Stimulated activated CD4-positive, alpha-beta T cell treated with anti-CD3 and anti-CD28 coated beads, Interleukin-4, amount 100 ng/mL, for 1 hour (primary cell): ENCODE results near the gene USP13.

Experiments used
- DNase-seq: peaks from one replicate; pipeline ENCODE4 v3.0.0-alpha.2; 2020

USP13 gene

GRCh38 chr3:179701176-179701827 lies 48.5 kb downstream of the USP13 start:
- DNase-seq, result no peak

GRCh38 chr3:179702271-179702947 lies 49.6 kb downstream of the USP13 start:
- no peak for DNase-seq

GRCh38 chr3:179703816-179704215 lies 51.0 kb downstream of the USP13 start:
- no peak for DNase-seq

DNA sequence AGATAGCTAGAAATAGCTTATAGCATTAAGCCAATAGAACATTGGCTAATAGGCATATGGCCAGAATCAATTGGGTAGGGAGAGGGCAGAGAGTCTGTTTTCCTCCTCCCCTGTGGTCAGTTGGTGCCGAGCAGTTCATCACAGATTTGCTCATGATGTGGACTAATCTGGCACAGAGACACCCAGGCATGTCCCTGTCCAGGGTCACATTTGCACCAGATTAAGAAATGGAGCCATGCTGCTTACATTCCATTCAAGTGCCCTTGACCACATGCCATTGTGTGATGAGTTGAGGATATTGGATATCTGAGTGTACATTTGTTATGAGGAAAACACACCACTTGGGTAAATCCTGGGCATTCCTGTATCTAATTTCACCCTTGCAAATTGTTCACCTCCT lies 53.4 kb downstream of the USP13 start:
- DNase-seq, result no peak

GRCh38 chr3:179710079-179710478 lies 57.2 kb downstream of the USP13 start:
- DNase-seq, result no peak

DNA sequence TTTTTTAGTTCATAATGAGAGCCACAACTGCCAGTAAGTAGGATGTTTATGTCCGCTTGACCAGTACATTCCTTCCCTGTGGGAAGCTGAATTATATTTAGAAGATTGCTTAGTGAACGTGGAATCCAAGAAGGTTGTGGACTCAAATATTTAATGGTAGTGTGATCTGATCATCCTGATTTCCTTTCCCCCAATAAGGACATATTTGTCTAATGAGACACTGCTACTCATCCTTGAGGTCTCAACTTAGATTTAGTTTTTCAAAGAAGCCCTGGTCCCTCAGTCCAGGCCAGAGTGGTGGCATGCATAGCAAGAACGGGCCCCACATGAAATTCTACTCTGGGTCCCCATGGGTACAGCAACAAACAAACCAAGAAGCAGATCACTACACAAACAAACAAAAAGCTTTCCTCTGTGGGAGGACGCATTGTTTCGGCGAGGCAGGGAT lies 60.8 kb downstream of the USP13 start:
- DNase-seq, result no peak

DNA sequence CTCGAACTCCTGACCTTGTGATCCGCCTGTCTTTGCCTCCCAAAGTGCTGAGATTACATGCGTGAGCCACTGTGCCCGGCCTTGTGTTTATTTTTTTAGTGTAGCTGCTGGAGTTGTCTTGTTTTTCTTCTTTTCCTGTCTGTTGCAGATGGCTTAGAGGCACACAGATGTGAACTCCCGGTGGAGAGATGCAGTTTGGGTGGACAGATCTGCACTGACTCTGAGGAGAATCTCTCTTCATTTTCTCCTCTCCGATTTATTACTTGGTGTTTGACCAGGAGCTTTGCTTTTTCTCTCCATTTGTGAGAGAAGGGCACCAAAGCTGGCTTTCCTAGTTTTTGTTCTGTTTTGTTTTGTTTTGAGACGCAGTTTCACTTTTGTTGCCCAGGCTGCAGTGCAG lies 62.7 kb downstream of the USP13 start:
- DNase-seq, result no peak

DNA sequence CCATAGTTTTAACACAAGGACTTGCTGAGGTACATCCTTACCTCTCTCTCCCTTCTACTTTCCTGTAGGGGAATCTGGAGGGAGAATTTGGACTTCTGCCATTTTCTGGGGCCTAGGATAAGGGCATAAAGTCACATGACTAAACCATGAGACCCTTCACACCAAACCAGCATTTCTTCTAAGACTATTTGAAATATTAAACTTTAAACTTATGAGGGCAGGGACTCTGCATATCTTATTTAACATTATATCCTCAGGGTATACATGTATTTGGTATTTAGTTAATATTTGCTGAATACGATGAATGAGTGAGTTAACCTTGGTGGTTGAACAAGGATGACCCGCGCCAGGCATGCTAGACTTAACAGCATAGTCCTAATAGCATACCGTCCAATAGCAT lies 63.4 kb downstream of the USP13 start:
- DNase-seq, result no peak

DNA sequence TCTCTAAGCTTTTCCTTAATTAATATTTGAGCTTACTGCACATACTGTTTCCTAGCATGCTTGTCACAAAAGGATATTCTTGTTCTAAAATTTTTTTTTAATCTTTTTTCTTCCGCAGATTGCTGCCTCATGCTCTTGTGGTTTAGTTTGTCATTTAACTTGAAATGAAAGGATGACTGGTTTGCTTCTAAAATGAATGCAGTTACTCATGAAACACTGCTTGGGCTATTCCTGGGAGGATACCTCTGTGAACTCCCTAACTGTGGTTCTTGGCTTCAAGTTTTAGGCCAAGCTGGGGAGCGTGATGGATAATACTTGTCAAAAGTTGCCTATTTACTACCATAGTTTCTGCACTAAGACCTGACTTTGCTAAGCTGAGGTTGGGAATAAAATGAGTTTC lies 64.0 kb downstream of the USP13 start:
- DNase-seq, result no peak

DNA sequence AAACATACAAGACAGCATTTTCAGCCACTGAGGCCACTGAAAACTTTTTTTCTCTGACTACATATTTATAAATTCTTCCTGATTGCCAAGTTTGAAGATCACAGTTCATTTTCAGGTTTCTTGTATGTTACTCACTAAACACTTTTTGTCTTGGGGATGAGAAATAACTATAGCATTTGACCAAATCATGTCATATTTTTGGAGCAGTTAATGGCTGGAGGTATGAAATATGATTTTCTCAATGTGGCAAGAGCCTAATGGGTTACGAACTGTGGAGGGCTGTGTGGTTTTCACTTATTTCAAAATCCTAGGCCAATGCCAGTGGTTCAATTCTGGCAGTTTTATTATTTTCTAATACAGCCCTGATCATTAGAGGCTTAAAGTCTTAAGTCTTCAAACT lies 64.4 kb downstream of the USP13 start:
- no peak for DNase-seq

GRCh38 chr3:179719048-179719734 lies 66.4 kb downstream of the USP13 start:
- DNase-seq, result no peak

DNA sequence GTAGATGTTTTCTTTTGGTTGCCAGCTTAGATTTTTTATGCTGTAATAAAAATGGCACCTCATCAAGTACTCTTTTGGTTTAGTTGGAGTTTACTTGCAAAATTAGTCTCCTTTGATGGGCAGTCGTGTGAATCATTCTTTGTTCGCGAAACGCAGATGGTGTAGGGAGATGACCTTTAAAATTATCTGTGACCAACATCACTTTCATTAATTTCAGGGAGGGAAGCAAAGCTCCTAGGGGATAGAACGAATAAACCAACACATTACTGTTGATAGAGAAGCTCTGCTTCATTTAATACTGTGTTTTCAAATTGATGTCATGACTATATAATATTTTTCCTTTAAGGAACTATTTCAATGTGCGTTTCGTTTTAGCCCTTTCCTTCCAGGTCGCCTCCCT lies 67.4 kb downstream of the USP13 start:
- no peak for DNase-seq

DNA sequence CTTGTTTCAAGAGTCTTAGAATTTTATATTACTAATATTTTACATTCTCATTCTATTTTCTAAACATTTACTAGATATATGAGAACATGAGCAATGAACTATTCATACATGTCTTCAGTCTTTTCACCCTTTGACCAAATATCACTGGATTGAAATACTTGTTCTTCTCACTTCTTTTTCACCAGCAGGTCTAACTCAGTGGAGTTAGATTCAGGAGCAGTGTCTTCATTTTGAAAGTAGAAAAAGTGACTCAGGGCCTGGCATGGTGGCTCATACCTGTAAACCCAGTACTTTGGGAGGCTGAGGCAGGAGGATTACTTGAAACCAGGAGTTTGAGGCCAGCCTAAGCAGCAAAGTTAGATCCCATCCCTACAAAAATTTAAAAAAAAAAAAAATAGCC lies 70.8 kb downstream of the USP13 start:
- no peak for DNase-seq

DNA sequence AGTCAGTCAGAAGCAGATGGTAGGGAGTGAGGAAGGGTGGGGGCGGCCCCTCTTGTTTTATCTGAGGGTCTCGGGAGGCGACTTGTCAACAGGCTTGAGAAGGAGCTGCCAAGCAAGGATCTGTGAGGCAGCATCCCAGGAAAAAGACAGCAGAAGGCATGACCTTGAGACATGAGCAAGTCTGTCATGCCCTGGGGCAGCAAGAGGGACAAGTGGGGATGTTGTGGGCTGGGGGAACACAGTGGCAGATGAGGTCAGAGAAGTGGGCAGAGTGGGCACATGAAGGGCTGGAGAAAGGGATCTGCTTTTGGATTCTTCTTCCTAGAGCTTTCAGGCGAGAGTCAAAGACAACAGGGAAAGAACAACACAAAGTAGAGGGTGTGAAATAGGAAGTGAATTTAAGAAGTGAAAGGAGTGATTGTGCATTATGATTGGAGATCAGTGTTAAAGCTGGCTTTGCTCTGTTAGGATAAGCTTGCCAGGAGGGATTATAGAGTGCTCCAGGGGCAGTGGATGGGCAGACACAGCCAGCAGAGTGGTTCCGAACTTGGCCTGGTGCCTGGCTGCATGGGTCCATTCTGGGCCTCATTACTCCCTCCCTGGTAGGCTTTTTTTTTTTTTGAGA lies 73.3 kb downstream of the USP13 start:
- DNase-seq, result no peak

GRCh38 chr3:179729086-179729485 lies 76.2 kb downstream of the USP13 start:
- no peak for DNase-seq

DNA sequence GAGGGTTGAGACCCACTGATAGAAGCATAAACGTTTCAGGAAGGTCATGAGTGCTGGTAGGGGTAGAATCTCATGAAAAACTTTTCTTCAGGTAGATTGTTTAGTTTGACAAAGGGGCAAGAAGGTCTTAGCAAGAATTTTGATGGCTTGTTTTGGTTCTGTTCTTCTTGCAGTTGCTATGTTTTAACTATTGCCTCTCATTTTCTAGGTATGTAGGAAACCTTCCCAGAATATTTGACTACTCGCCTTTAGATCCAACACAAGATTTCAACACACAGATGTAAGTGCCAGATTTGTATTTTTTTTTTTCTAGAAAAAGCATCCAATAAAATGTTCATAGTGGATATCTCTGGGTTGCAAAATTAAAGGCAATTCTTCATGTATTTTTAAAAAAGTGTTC lies 77.1 kb downstream of the USP13 start:
- no peak for DNase-seq

DNA sequence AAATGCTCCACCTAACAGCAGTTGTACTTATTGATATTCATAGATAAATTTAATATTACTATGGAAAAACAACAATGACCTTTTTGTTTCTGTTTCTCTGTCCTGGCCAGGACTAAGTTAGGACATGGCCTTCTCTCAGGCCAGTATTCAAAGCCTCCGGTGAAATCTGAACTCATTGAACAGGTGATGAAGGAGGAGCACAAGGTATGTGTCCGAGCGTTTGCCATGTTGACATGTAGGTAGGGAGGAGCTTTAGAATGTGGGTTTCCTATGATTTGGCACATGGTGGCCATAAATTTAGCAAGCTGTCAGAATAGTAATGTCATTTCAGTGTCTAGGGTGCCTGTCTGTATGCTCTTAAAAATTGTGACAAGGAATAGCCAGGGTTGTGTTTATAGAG lies 77.7 kb downstream of the USP13 start:
- no peak for DNase-seq

DNA sequence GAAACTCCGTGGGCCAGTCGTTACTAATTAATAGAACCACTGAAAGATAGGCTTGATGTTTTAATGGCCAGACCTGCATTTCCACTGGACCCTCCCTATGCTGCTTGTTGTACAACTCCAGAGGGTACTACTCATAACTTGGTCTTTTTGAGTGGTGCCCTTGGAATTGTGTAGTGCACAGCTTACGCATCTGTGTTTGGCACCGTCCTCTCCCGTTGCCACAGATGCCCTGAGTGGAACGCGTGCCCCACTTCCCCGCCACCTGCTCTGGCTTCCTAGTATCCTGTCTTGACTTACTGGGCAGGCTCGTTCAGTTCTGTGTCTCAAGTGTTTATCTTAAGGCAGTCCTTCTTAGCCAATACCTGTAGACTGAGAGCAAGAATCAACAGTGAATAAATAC lies 78.7 kb downstream of the USP13 start:
- DNase-seq, result no peak

DNA sequence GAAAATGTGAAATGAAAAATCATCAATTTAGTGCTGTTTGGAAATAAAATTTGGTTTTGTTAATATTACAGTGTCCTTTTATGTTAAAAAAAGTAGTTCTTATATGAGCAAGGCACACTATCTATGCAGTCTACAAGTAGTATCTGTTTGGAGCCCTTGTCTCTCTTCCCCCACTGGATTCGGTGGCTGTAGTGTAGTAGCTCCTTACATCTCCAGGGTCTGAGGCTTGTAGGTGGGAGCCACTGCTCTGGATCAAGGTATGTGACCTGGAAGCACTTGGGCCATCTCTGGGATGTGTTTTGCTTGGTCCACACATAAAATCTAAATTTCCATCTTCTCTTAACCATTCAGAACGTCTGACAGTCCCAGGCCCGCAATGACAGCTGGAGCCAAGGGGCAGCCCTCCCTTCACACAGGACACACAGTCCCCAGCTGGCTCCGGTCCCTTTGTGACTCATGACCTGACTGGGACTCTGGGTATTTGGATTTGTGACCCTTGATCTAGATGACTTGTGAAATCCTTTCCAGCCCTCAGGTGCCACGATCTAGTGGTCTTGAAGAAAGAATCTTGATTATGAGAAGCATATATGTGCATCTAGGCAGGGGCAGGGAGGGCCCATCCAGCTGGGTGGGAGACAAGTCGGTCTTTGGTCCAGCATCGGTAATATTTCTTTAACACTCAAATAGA lies 80.0 kb downstream of the USP13 start:
- no peak for DNase-seq

GRCh38 chr3:179733797-179734196 lies 81.0 kb downstream of the USP13 start:
- DNase-seq, result no peak

DNA sequence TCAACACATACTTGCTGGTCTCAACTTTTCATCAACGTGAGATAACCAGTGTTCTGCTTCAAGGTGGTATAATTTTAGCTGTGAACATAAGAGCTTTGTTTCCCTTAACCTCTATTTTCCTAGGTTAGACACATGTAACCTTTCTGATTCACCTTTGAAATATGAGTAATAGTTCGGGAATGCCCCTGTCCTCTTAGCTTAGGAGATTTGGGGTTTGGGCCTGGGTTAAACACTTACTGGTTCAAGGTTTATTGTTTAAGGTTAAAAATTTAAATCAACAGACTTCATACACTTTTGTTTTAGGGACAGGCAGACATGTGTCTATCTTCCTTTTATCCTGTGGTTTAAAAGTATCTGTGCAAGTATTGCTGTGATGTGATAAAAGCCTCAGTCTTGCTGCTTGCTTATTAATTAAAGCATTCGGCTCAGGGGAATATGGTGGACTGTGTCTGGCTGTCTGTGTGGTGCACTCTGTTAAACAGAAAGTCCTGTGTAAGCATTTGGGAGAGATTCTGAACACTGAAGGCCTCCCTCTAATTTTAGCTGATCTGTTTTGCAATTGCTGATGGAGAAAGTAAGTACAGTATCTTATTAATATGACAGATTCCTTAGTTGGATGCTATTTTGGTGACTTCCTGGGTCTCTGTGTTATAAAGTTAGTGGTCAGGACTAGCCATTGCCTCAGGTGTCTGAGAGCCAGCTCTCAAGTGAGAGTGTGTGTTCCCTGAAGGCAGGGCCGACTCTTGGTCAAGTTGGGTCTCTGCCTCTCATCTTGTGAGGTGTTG lies 81.8 kb downstream of the USP13 start:
- DNase-seq, result no peak

DNA sequence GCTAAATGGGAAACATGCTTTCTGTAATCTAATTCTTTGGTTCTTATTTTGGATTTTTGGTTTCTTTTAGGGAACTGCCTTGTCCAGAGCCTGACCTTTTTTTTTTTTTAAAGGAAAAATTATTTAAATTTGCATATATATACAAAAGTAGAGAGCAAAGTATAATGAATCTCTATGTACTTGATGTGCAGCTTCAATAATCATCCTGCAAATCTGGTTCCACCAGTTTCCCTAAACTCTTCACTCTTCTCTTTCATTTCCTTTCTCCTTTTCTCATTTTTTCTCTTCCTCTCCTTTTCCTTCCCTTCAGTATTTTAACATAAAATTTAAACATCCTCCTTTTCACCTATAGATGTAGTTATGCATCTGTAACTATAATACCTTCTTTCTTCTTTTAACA lies 82.5 kb downstream of the USP13 start:
- DNase-seq, result no peak
